Heart right ventricle (tissue), 16 donors: ENCODE data around the gene USE1. TPM values are rescaled to one million over a fixed set of nuclear protein-coding genes. Genes with fewer than 3 reads are reported as not detected.
A peak's percentile ranks its signal among the peaks of the same experiment; 100 is the strongest.

Source experiments
- ATAC-seq, 8 donors: fragments of 200-7000 bp; cut with Tn5 transposase; one replicate each; pipeline ENCODE4 v1.9.1; 2020; ENCODE audit warnings: mild to moderate bottlenecking in 8 of 8, moderate library complexity in 8 of 8, moderate number of reproducible peaks in 1 of 8
- DNase-seq, 2 donors: peaks; one replicate each; pipeline ENCODE4 v3.0.0-alpha.2; 2020
- H3K27ac ChIP-seq, 10 donors: fragments of 200-600 bp; sonication (generic) in 2 of 10; one replicate each; pipeline versions ENCODE4 v1.5.0 to v1.8.0; 2020 to 2022; ENCODE audit warnings: mild to moderate bottlenecking in 3 of 10
- H3K27me3 ChIP-seq, 7 donors: fragments of 200-600 bp; one replicate each; pipeline ENCODE4 v1.8.0; 2021 to 2022; ENCODE audit warnings: mild to moderate bottlenecking in 2 of 7
- H3K36me3 ChIP-seq, 9 donors: fragments of 200-600 bp; sonication (generic) in 1 of 9; one replicate each; pipeline versions ENCODE4 v1.5.0 to v1.8.0; 2020 to 2022; ENCODE audit warnings: mild to moderate bottlenecking in 2 of 9
- H3K4me1 ChIP-seq, 9 donors: fragments of 200-600 bp; sonication (generic) in 1 of 9; one replicate each; pipeline versions ENCODE4 v1.5.0 to v1.8.0; 2020 to 2022; ENCODE audit warnings: mild to moderate bottlenecking in 4 of 9
- H3K4me3 ChIP-seq, 10 donors: fragments of 200-600 bp; sonication (generic) in 2 of 10; one replicate each; pipeline versions ENCODE4 v1.5.0 to v1.8.0; 2020 to 2022; ENCODE audit warnings: mild to moderate bottlenecking in 7 of 10, moderate library complexity in 2 of 10
- H3K9me3 ChIP-seq, 11 donors: fragments of 200-600 bp in 10 of 11; sonication (generic) in 2 of 11; one replicate each; pipeline versions ENCODE4 v1.5.0 to v1.8.0; 2013 to 2022; ENCODE audit warnings: mild to moderate bottlenecking in 2 of 11, control low read depth in 1 of 11, moderate library complexity in 1 of 11
- WGBS, 2 donors: extraction: QIAGEN DNeasy Blood & Tissue Kit; methylation state at CpG; one replicate each; pipeline ENCODE4 v1.1.7; 2013; ENCODE audit warnings: inconsistent platforms in 1 of 2; 5-methylcytosine and 5-hydroxymethylcytosine counted together
- intact Hi-C, 10 donors: fragments of 100-400 bp; cut with DNase I; formaldehyde crosslinking; loops; one replicate each; pipeline versions ENCODE4 v1.11.1 to v1.14.2; 2022
- polyA plus RNA-seq, 2 donors: library from polyadenylated mRNA; stranded (reverse); fragments of 200-250 nt; gene quantifications; one replicate each; pipeline ENCODE4 v1.2.3, GENCODE V29; 2013
- total RNA-seq, 10 donors: library from RNA; stranded (reverse); fragmentation: NEBNext Ultra II Directional in 3 of 10; extraction: Animal tissue kit (Norgen Biotek cat#: 25700) in 3 of 10; gene quantifications; one replicate each; pipeline versions ENCODE4 v1.2.1 to v1.2.4, GENCODE V29; 2021 to 2023
- TF ChIP-seq, protein P1 (sequence below), 9 donors: fragments of 200-600 bp; sonication (generic) in 2 of 9; IDR thresholded peaks; one replicate each; pipeline versions ENCODE4 v1.5.0 to v1.8.0; 2021 to 2022; ENCODE audit warnings: antibody characterized with exemption in 9 of 9, mild to moderate bottlenecking in 5 of 9, moderate library complexity in 1 of 9
- donor health status: Arrhythmogenic right ventricular cardiomyopathy.
- donor health status: ischemic (EF 13 %, LVEDD 7.1; RV severe dilation, severe dysfunction).
- donor health status: healthy with polysubstance abuse.
- donor health status: DM: no; HTN: yes; CAD: no.
- donor health status: DM: no; HTN: no; CAD: no.
- donor health status: ischemic (EF 25% LVEDD 6.9; RV normal size, moderate dysfunction).
- donor health status: ischemic (EF 25% LVEDD 5.7; RV mildly dilated, moderate dysfunction).
- donor health status: healthy.
- donor health status: DM: yes; HTN: yes; CAD: no.
- donor health status: Ischemic cardiomyopathy.
- donor health status: ischemic (EF 35%, LVEDD 5.7; RV mildly dilated, moderate dysfunction).
- donor health status: nonischemic (EF 11% LVEDD 7.7; RV severe dilation, severe dysfunction).
- donor health status: DM: yes; HTN: yes; CAD: no.
- donor health status: PGD.
- donor health status: ischemic (EF 29% LVEDD 5.4; RV normal size, mild dysfunction).
- donor health status: nonischemic (EF 23%, LVEDD 6.1; RV moderate dilation, normal function).

Gene USE1
- total and polyA plus RNA-seq, 12 donors: 25.1 to 67.6 (median 30.2) TPM

DNA sequence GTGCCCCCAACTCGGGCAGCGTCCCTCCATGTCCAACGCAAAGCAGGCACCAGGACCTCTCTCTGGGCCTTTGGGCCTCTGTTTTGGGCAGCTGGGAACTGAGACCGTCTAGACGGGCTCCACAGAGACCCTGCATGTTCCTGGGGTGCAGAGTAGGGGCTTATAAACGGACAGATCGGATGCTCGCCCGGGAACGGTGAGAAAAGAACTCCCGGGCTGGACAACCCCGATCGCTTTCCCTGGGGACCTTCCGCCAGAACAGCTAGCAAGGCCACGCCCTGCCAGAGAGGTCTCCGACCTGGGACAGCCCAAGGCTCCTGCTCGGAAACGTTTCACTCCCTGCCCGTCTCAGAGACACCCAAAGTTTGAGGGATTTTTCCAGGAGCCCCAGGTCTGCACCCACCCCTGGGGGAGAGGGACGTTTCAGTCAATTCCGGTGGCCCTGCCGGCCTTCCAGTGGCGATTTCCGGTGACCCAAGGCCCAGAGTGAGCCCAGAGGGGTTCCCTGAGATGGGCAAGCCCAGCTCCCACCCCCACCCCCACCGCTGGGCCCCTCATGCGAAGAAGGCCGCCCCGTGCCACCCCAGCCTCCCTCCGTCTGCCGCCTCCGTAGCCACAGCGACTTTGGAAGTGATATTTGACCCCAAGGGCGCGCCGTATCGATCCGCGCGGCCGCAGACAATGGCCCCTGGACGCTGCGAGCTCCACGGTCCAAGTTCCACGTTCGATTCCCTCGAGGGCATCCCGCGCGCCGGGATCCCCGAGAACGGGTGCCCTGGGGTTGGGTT lies 28.9 kb downstream of the USE1 start:
- ATAC-seq: peak; percentile 4 to 54 (median 38)
- Histone ChIP-seq H3K9me3 (no peaks in the 10 kb centered on the region), H3K27ac (peak overlapping the region; percentile 78 to 94 (median 87)), H3K27me3 (no peaks in the 10 kb centered on the region), H3K4me3 (peak overlapping the region; percentile 61 to 93 (median 87)), H3K36me3 (peaks cover 0 to 16% (median 0%) of the 10 kb centered on the region in 9 donors), H3K4me1 (peaks cover 10 to 56% (median 36%) of the 10 kb centered on the region in 9 donors)
- intact Hi-C loops: loop anchor here in 1 of 10 donors (2.0 kb wide), 1 partner anchor 17 kb away; the partner anchor contains the start of gene OCEL1
- TF ChIP-seq, protein P1, sequence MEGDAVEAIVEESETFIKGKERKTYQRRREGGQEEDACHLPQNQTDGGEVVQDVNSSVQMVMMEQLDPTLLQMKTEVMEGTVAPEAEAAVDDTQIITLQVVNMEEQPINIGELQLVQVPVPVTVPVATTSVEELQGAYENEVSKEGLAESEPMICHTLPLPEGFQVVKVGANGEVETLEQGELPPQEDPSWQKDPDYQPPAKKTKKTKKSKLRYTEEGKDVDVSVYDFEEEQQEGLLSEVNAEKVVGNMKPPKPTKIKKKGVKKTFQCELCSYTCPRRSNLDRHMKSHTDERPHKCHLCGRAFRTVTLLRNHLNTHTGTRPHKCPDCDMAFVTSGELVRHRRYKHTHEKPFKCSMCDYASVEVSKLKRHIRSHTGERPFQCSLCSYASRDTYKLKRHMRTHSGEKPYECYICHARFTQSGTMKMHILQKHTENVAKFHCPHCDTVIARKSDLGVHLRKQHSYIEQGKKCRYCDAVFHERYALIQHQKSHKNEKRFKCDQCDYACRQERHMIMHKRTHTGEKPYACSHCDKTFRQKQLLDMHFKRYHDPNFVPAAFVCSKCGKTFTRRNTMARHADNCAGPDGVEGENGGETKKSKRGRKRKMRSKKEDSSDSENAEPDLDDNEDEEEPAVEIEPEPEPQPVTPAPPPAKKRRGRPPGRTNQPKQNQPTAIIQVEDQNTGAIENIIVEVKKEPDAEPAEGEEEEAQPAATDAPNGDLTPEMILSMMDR (IDR thresholded peaks at IDR 0.05): no peak
- peak; percentile 66 to 72 for DNase-seq
- 6 to 9% methylated on average over 52 of the region's 52 CpGs for WGBS, 2 donors

DNA sequence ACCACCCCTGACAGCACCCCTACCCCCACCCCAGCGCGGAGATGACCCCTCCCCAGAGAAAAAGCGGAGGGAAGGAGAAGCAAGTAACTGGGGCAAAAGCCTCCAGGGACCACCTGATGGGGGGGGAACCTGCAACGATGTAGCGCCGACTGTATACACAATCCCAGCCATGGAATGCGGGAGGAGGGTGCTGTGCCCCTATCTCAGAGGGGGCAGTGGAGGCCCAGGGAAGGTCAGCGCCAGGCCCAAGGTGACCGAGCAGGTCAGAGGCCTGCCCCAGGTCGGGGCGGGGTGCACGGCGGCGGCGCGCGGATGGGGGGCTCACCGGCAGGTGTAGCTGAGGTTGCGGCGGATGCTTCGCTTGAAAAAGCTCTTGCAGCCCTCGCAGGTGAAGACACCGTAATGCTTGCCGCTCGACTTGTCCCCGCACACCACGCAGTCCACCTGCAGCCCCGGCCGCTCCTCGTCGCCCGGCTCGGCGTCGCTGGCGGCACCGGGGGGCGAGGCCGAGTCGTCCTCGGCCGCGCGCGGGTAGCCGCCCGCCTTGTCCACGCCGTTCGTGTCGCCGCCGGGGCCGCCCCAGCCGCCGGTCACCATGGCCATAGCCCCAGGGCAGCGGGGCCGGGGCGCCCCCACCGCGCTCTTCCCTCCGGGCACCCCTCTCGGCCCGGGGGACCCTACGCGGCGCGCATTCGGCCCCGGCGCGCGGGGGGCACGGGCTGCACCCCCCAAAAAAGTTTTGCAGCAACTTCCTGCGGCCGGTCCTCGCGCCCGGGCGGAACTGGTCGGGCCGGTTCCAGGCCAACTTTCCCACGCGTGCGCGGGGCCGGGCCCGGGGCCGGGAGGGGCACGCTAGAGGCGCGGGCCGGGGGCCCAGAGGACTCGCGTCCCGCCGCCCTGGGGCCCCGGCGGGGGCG lies 29.7 kb downstream of the USE1 start:
- no peaks in the 10 kb centered on the region for H3K9me3 ChIP-seq
- peak in 1 of 2 donors; percentile 62 for DNase-seq
- H3K27me3 ChIP-seq: no peaks in the 10 kb centered on the region
- H3K4me1 ChIP-seq: peaks cover 10 to 56% (median 36%) of the 10 kb centered on the region in 9 donors
- H3K27ac ChIP-seq: peak overlapping the region; percentile 78 to 94 (median 87)
- WGBS, 2 donors: 1% methylated on average over 72 to 100 of the region's 100 CpGs
- peak in 1 of 8 donors; percentile 2 for ATAC-seq
- intact Hi-C loops: loop anchor here in 1 of 10 donors (2.0 kb wide), 1 partner anchor 18 kb away; the partner anchor contains the start of gene OCEL1
- peak overlapping the region; percentile 61 to 93 (median 87) for H3K4me3 ChIP-seq
- peaks cover 0 to 14% (median 0%) of the 10 kb centered on the region in 9 donors for H3K36me3 ChIP-seq
- TF ChIP-seq, protein P1 (IDR thresholded peaks at IDR 0.05): no peak

DNA sequence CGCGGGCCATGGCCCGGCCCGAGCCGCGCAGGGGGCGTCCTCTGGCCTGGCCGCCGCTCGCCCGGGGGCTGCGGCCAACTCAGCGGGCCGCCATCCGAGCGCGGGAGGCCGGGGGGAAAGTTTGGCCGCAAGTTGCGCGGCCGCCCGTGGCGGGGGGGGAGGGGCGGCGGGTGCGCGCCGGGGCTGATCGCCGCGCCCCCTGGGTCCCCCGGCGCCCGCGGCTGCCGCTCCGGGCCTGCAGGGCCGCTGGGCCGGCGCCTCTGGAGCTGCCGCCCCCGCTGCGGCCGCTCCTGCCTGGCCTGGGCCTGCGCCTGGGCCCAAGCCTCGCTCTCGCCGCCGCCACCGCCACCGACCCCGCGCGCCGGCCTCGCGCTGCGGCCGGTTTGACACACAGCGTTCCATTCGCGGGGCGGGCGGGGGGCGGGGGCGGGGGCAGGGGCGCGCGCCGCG lies 30.4 kb downstream of the USE1 start, which contains the start of gene NR2F6:
Gene NR2F6, minus strand, starts transcription at position 385 of the 450 bp plus-strand sequence. CDS start 699 bp downstream, outside the sequence.
- DNase-seq: no peak
- 0% methylated on average over 18 to 71 of the region's 72 CpGs for WGBS, 2 donors
- TF ChIP-seq, protein P1 (IDR thresholded peaks at IDR 0.05): no peak
- Histone ChIP-seq H3K36me3 (peaks cover 0 to 14% (median 0%) of the 10 kb centered on the region in 9 donors), H3K4me3 (peak within 1 kb of the TSS; percentile 61 to 93 (median 87)), H3K27ac (peak within 1 kb of the TSS; percentile 78 to 94 (median 87)), H3K4me1 (peaks cover 10 to 56% (median 36%) of the 10 kb centered on the region in 9 donors), H3K9me3 (no peaks in the 10 kb centered on the region), H3K27me3 (no peaks in the 10 kb centered on the region)
- intact Hi-C loops: loop anchor here in 1 of 10 donors (2.0 kb wide), 1 partner anchor 19 kb away; the partner anchor contains the start of gene OCEL1
- no peak for ATAC-seq
